ENCODE data around the gene ZNHIT6.

- TF ChIP-seq CTCF (IDR thresholded peaks at IDR 0.05) (no peak), POLR2A (IDR thresholded peaks at IDR 0.05) (no peak)
These were observed 2.3 kb downstream of the ZNHIT6 start for GRCh38 chr1:85705940-85706339.

Measured in uterus (tissue), 2 donors.